Fibroblast of lung (primary cell): ENCODE results near the gene CA5A. TPM values are rescaled to one million over a fixed set of nuclear protein-coding genes. Genes with fewer than 3 reads are reported as not detected.
"Not testable (repeated sequence)": the region's sequence is repeated elsewhere in the genome, so short reads cannot be mapped to it uniquely, and the experiment has no call there.

Source experiments
- DNase-seq, 2 donors: peaks; one replicate each; pipeline versions ENCODE4 v3.0.0 to v3.0.0-alpha.2; 2010; ENCODE audit warnings: low read depth in 2 of 2
- H2AFZ ChIP-seq: 2 replicates; pipeline ENCODE4 v1.5.1; 2012; ENCODE audit warnings: low read length, control low read depth, inconsistent platforms
- H3K27ac ChIP-seq: 2 replicates; pipeline ENCODE4 v1.5.1; 2011; ENCODE audit warnings: low read length, control low read depth; ENCODE audit not compliant: insufficient read depth
- H3K27me3 ChIP-seq: 2 replicates; pipeline ENCODE4 v1.5.1; 2011; ENCODE audit warnings: mild to moderate bottlenecking, low read length; ENCODE audit not compliant: control insufficient read depth, insufficient read depth
- H3K36me3 ChIP-seq: 2 replicates; pipeline ENCODE4 v1.5.1; 2011; ENCODE audit warnings: low read length; ENCODE audit not compliant: control insufficient read depth, insufficient read depth
- H3K4me1 ChIP-seq: 2 replicates; pipeline ENCODE4 v1.5.1; 2011; ENCODE audit warnings: low read length; ENCODE audit not compliant: control insufficient read depth, insufficient read depth; ENCODE audit errors: extremely low read depth
- H3K4me2 ChIP-seq: 2 replicates; pipeline ENCODE4 v1.5.1; 2011; ENCODE audit warnings: low read length, control low read depth; ENCODE audit not compliant: insufficient read depth; ENCODE audit errors: extremely low read depth
- H3K4me3 ChIP-seq, 4 experiments: fragments of 200-600 bp in 1 of 4; sonication (generic) in 1 of 4; replicated peaks in 1 of 4; 2 replicates each; pipeline ENCODE4 v1.5.1; 2011 to 2016; ENCODE audit warnings: low read length in 4 of 4, low read depth in 3 of 4, mild to moderate bottlenecking in 3 of 4, control low read depth in 2 of 4, inconsistent platforms in 1 of 4, mixed read lengths in 1 of 4; ENCODE audit not compliant: insufficient read depth in 1 of 4; ENCODE audit errors: control extremely low read depth in 1 of 4
- H3K79me2 ChIP-seq: 2 replicates; pipeline ENCODE4 v1.5.1; 2012; ENCODE audit warnings: mild to moderate bottlenecking, low read length, inconsistent platforms; ENCODE audit not compliant: control insufficient read depth, insufficient read depth
- H3K9ac ChIP-seq: 2 replicates; pipeline ENCODE4 v1.5.1; 2011; ENCODE audit warnings: mild to moderate bottlenecking, low read length, control low read depth; ENCODE audit not compliant: insufficient read depth
- H3K9me3 ChIP-seq: 2 replicates; pipeline ENCODE4 v1.5.1; 2012; ENCODE audit warnings: low read depth, low read length; ENCODE audit not compliant: control insufficient read depth, insufficient read depth
- H4K20me1 ChIP-seq: 2 replicates; pipeline ENCODE4 v1.5.1; 2011; ENCODE audit warnings: low read length; ENCODE audit not compliant: control insufficient read depth, insufficient read depth; ENCODE audit errors: extremely low read depth
- EZH2 ChIP-seq: IDR thresholded peaks from 2 replicates; pipeline ENCODE4 v1.5.1; 2012; ENCODE audit warnings: low read length, control low read depth, mild to moderate bottlenecking; ENCODE audit errors: missing control alignments
- polyA plus RNA-seq, 2 donors: library from polyadenylated mRNA; depleted of rRNA in 1 of 2; stranded (reverse) in 1 of 2; unstranded in 1 of 2; fragments of >200 nt; gene quantifications; 2 replicates each; pipeline ENCODE4 v1.2.1, GENCODE V29; 2011 to 2012; ENCODE audit warnings: missing spikeins in 1 of 2
- total RNA-seq: library from RNA; depleted of rRNA; stranded (reverse); fragments of >200 nt; gene quantifications from 2 replicates; pipeline ENCODE4 v1.2.1, GENCODE V29; 2014
- TF ChIP-seq, protein P1 (sequence below), 2 donors: IDR thresholded peaks in 1 of 2; conservative IDR thresholded peaks in 1 of 2; 1 replicate in 1 of 2; 2 replicates in 1 of 2; pipeline ENCODE4 v1.5.1; 2011 to 2012; ENCODE audit warnings: low read length in 2 of 2, control low read depth in 1 of 2, inconsistent platforms in 1 of 2, low read depth in 1 of 2, mild to moderate bottlenecking in 1 of 2

CA5A gene
- total and polyA plus RNA-seq, 2 donors (not counting 1 experiment from before 2014, with no cell fraction given): not detected

- no peak overlapping the region for H3K4me3 ChIP-seq
- peak; percentile 56 to 66 for DNase-seq
- H3K36me3 ChIP-seq: no peaks in the 10 kb centered on the region
- H2AFZ ChIP-seq: no peak overlapping the region
- H4K20me1 ChIP-seq: no peaks in the 10 kb centered on the region
- no peaks in the 10 kb centered on the region for H3K9me3 ChIP-seq
- H3K27me3 ChIP-seq: peaks cover 4% of the 10 kb centered on the region
- no peaks in the 10 kb centered on the region for H3K79me2 ChIP-seq
- H3K9ac ChIP-seq: no peak overlapping the region
- TF ChIP-seq, protein P1, sequence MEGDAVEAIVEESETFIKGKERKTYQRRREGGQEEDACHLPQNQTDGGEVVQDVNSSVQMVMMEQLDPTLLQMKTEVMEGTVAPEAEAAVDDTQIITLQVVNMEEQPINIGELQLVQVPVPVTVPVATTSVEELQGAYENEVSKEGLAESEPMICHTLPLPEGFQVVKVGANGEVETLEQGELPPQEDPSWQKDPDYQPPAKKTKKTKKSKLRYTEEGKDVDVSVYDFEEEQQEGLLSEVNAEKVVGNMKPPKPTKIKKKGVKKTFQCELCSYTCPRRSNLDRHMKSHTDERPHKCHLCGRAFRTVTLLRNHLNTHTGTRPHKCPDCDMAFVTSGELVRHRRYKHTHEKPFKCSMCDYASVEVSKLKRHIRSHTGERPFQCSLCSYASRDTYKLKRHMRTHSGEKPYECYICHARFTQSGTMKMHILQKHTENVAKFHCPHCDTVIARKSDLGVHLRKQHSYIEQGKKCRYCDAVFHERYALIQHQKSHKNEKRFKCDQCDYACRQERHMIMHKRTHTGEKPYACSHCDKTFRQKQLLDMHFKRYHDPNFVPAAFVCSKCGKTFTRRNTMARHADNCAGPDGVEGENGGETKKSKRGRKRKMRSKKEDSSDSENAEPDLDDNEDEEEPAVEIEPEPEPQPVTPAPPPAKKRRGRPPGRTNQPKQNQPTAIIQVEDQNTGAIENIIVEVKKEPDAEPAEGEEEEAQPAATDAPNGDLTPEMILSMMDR (conservative IDR thresholded peaks at IDR 0.05 in 1 of 2, IDR thresholded peaks at IDR 0.05 in 1 of 2; ENCODE audit: low read depth in 1 of 2, low read length in 2 of 2): no peak
- TF ChIP-seq EZH2: no peak
- no peak overlapping the region for H3K4me2 ChIP-seq
- no peak overlapping the region for H3K27ac ChIP-seq
- H3K4me1 ChIP-seq: no peaks in the 10 kb centered on the region
Observed at GRCh38 chr16:87895641-87896141, 40.6 kb downstream of the CA5A start.

DNA sequence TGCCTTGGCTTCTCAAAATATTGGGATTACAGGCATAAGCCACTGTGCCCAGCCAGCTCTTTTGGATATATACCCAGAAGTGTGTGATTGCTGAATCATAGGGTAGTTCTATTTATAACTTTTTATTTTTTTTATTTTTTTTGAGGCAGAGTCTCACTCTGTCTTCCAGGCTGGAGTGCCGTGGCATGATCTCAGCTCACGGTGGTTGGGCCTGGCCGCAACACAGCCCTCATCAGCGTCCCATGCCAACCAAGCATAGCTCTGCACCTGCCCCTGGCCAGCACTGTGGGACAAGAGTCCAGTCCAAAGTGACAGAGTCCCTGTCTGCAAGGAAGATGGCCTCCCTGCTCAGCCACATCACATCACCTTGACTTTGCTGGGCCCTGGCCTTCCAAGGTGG lies 42.3 kb downstream of the CA5A start:
- not testable (repeated sequence) for H3K9ac ChIP-seq, H2AFZ ChIP-seq, H4K20me1 ChIP-seq, H3K27me3 ChIP-seq, H3K9me3 ChIP-seq, H3K36me3 ChIP-seq, H3K4me3 ChIP-seq, H3K27ac ChIP-seq, H3K79me2 ChIP-seq, H3K4me1 ChIP-seq, H3K4me2 ChIP-seq
- peak in 1 of 2 donors; percentile 49 for DNase-seq

GRCh38 chr16:87891764-87892163 lies 44.6 kb downstream of the CA5A start:
- Histone ChIP-seq H4K20me1 (no peaks in the 10 kb centered on the region), H2AFZ (no peak overlapping the region), H3K27me3 (no peaks in the 10 kb centered on the region), H3K36me3 (no peaks in the 10 kb centered on the region), H3K4me3 (no peak overlapping the region), H3K4me2 (no peak overlapping the region), H3K9me3 (no peaks in the 10 kb centered on the region), H3K27ac (no peak overlapping the region), H3K79me2 (no peaks in the 10 kb centered on the region), H3K9ac (no peak overlapping the region), H3K4me1 (no peaks in the 10 kb centered on the region)
- no peak for DNase-seq
- TF ChIP-seq, protein P1 (conservative IDR thresholded peaks at IDR 0.05 in 1 of 2, IDR thresholded peaks at IDR 0.05 in 1 of 2; ENCODE audit: low read depth in 1 of 2, low read length in 2 of 2): no peak
- no peak for TF ChIP-seq EZH2
